Hepatocyte (in vitro differentiated cells): Measurements from ENCODE around the gene CLMP.

Experiments used
- CTCF ChIP-seq: fragments of 200-600 bp; sonication (generic); IDR thresholded peaks from 2 replicates; pipeline ENCODE4 v1.5.1; 2016; ENCODE audit warnings: antibody characterized with exemption, mild to moderate bottlenecking; ENCODE audit not compliant: poor library complexity
- EZH2 ChIP-seq: fragments of 200-600 bp; sonication (generic); IDR thresholded peaks from 2 replicates; pipeline ENCODE4 v1.6.1; 2016; ENCODE audit warnings: antibody characterized with exemption, mild to moderate bottlenecking, borderline replicate concordance
- EZH2phosphoT487 ChIP-seq: fragments of 200-600 bp; sonication (generic); IDR thresholded peaks from one replicate; pipeline ENCODE4 v1.6.1; 2018; ENCODE audit warnings: antibody characterized with exemption, mild to moderate bottlenecking, low read depth, moderate library complexity; ENCODE audit not compliant: unreplicated experiment, severe bottlenecking

DNA sequence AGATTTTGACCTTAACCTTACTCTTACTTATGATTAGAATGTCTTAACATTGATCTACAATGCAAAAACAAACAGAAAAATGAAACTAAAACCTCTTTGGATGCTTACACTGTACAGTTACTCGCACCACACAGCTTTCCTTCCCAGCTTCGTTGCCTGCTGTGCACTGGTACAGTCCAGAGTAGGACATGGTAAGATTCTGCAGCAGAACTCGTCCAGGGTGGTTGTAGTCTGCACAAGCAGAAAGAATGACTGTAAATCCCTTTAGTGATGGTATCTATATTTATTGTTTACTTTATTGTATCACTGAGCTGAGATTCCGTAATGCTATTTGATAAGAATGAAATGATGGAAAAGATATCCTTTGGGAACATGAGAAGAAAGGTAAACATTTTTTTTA is 112.1 kb downstream of the CLMP start:
- TF ChIP-seq CTCF = no peak
- no peak for TF ChIP-seq EZH2
- TF ChIP-seq EZH2phosphoT487 = no peak
